Suprapubic skin (tissue), 4 donors: ENCODE results near the gene CHTF8.

ENCODE experiments used
- CTCF ChIP-seq, 2 donors: fragments of 200-600 bp in 1 of 2; fragments of 450-650 bp in 1 of 2; sonication (generic) in 1 of 2; IDR thresholded peaks; one replicate each; pipeline ENCODE4 v1.5.1; 2016 to 2019; ENCODE audit warnings: antibody characterized with exemption in 2 of 2, mild to moderate bottlenecking in 1 of 2, moderate library complexity in 1 of 2
- POLR2A ChIP-seq, 2 donors: fragments of 450-650 bp; IDR thresholded peaks; one replicate each; pipeline ENCODE4 v1.6.1; 2017; ENCODE audit warnings: antibody characterized with exemption in 2 of 2, mild to moderate bottlenecking in 2 of 2, moderate library complexity in 2 of 2
- POLR2AphosphoS5 ChIP-seq, 3 donors: sonication (generic); formaldehyde crosslinking; IDR thresholded peaks; one replicate each; pipeline ENCODE4 v1.6.1; 2017; ENCODE audit warnings: antibody characterized with exemption in 3 of 3

- TF ChIP-seq CTCF (IDR thresholded peaks at IDR 0.05) (peak; percentile 58 to 61), POLR2A (IDR thresholded peaks at IDR 0.05) (no peak), POLR2AphosphoS5 (IDR thresholded peaks at IDR 0.05) (no peak)
Measured at GRCh38 chr16:69150146-69150865, 17.9 kb upstream of the CHTF8 start.
